PC-9 (cell line): ENCODE measurements around the gene TLE1. TPM values are rescaled to one million over a fixed set of nuclear protein-coding genes. Genes with fewer than 3 reads are reported as not detected.
"Not testable (repeated sequence)": the region's sequence is repeated elsewhere in the genome, so short reads cannot be mapped to it uniquely, and the experiment has no call there.

ENCODE experiments used
- Bru-seq: library from RNA; stranded (reverse); fragments of 400-500 nt; gene quantifications from one replicate; lab custom pipeline; 2021; lab: Mats Ljungman, UMichigan
- BruChase-seq, 2 experiments: library from RNA; stranded (reverse); fragments of 400-500 nt; gene quantifications; one replicate each; lab custom pipeline; 2021; lab: Mats Ljungman, UMichigan
- BruUV-seq: library from RNA; stranded (reverse); fragments of 400-500 nt; replicated peaks from 2 replicates; lab custom pipeline; 2021; lab: Mats Ljungman, UMichigan
- CTCF ChIA-PET: fragments of 300-600 bp; sonication (Branson Sonifier 250); formaldehyde crosslinking; loops from one replicate; lab custom pipeline; 2022; ENCODE audit warnings: antibody characterized with exemption; lab: Charles Lee
- POLR2A ChIA-PET: fragments of 300-600 bp; sonication (Branson Sonifier 250); formaldehyde crosslinking; loops from one replicate; lab custom pipeline; 2022; ENCODE audit warnings: antibody characterized with exemption; ENCODE audit not compliant: unreplicated experiment; lab: Charles Lee
- DNase-seq, 2 experiments: peaks; one replicate each; pipeline versions ENCODE4 v3.0.0 to v3.0.0-alpha.2; 2015 to 2022; ENCODE audit warnings: mixed read lengths in 1 of 2
- H2AFZ ChIP-seq: fragments of 200-600 bp; sonication (generic); 2 replicates; pipeline ENCODE4 v1.8.1; 2017; ENCODE audit warnings: antibody characterized with exemption
- H3F3A ChIP-seq: fragments of 200-600 bp; sonication (generic); 2 replicates; pipeline ENCODE4 v1.8.1; 2017; ENCODE audit warnings: antibody characterized with exemption, mild to moderate bottlenecking, low read depth; ENCODE audit not compliant: insufficient read depth
- H3K27ac ChIP-seq: fragments of 200-600 bp; sonication (generic); 2 replicates; pipeline ENCODE4 v1.6.1; 2016; ENCODE audit warnings: mixed run types
- H3K27me3 ChIP-seq: fragments of 200-600 bp; sonication (generic); 2 replicates; pipeline ENCODE4 v1.6.1; 2016; ENCODE audit warnings: low read depth, mixed run types; ENCODE audit not compliant: insufficient read depth
- H3K36me3 ChIP-seq: fragments of 200-600 bp; sonication (generic); 2 replicates; pipeline ENCODE4 v1.6.1; 2016; ENCODE audit warnings: low read depth, mixed run types
- H3K4me1 ChIP-seq: fragments of 200-600 bp; sonication (generic); replicated peaks from 2 replicates; pipeline ENCODE4 v1.6.1; 2016; ENCODE audit warnings: mixed run types; ENCODE audit not compliant: insufficient read depth
- H3K4me2 ChIP-seq: fragments of 200-600 bp; sonication (generic); 2 replicates; pipeline ENCODE4 v1.6.1; 2017; ENCODE audit warnings: mixed run types
- H3K4me3 ChIP-seq: fragments of 200-600 bp; sonication (generic); 2 replicates; pipeline ENCODE4 v1.6.1; 2016; ENCODE audit warnings: mixed run types
- H3K79me2 ChIP-seq: fragments of 200-600 bp; sonication (generic); 2 replicates; pipeline ENCODE4 v1.6.1; 2017; ENCODE audit warnings: low read depth, mixed run types
- H3K9me2 ChIP-seq: fragments of 200-600 bp; sonication (generic); 2 replicates; pipeline ENCODE4 v1.8.1; 2017; ENCODE audit warnings: mild to moderate bottlenecking; ENCODE audit not compliant: insufficient read depth
- H3K9me3 ChIP-seq: fragments of 200-600 bp; sonication (generic); 2 replicates; pipeline ENCODE4 v1.8.1; 2016; ENCODE audit warnings: low read depth; ENCODE audit not compliant: insufficient read depth
- H4K20me1 ChIP-seq: fragments of 200-600 bp; sonication (generic); 2 replicates; pipeline ENCODE4 v1.8.1; 2017; ENCODE audit not compliant: insufficient read depth
- CTCF ChIP-seq: fragments of 200-600 bp; sonication (generic); conservative IDR thresholded peaks from 2 replicates; pipeline ENCODE4 v1.6.1; 2017; ENCODE audit warnings: mixed run types, antibody characterized with exemption, mild to moderate bottlenecking, moderate library complexity
- EZH2 ChIP-seq: fragments of 200-600 bp; sonication (generic); IDR thresholded peaks from 2 replicates; pipeline ENCODE4 v1.8.0; 2017; ENCODE audit warnings: antibody characterized with exemption, low read depth
- intact Hi-C: fragments of 100-400 bp; cut with micrococcal nuclease; formaldehyde crosslinking; loops from one replicate; pipeline ENCODE4 v1.10.0; 2022; ENCODE audit not compliant: unreplicated experiment
- long read RNA-seq: library from polyadenylated mRNA; stranded (forward); transcript quantifications from one replicate; pipeline ENCODE4 v2.0.0, GENCODE V29; 2022
- total RNA-seq: library from RNA; stranded (reverse); gene quantifications from 2 replicates; pipeline ENCODE4 v1.2.3, GENCODE V29; 2021

The TLE1 gene
- total RNA-seq (69.9 and 80.9 TPM in 2 replicates), Bru-seq, nascent RNA (percentile 97 among the genes with signal in this experiment), BruChase-seq, experiment 1, labeled RNA remaining after a 2-hour chase (percentile 93 among the genes with signal in this experiment), BruChase-seq, experiment 2, labeled RNA remaining after a 6-hour chase (percentile 81 among the genes with signal in this experiment)
- long read RNA-seq, partial matches to known transcripts: 104 of 212 reads
- long read RNA-seq, other reads (novel, unspliced or antisense): 107 of 212 reads

GRCh38 chr9:81689343-81690175 is at the start of gene TLE1:
Gene TLE1, minus strand, starts transcription at chr9:81689547. Its CDS starts 1,307 bp downstream, at chr9:81688240.
- Histone ChIP-seq H3K4me2 (peak within 1 kb of the TSS; percentile 98), H3K27me3 (no peaks in the 10 kb centered on the region), H3K4me1 (peaks cover 34% of the 10 kb centered on the region), H3K4me3 (peak within 1 kb of the TSS; percentile 84), H3K9me2 (no peaks in the 10 kb centered on the region), H2AFZ (peak within 1 kb of the TSS; percentile 76), H3K36me3 (peaks cover 11% of the 10 kb centered on the region), H4K20me1 (peaks cover 24% of the 10 kb centered on the region), H3K9me3 (no peaks in the 10 kb centered on the region), H3F3A (peaks cover 25% of the 10 kb centered on the region), H3K27ac (peak within 1 kb of the TSS; percentile 91), H3K79me2 (peaks cover 46% of the 10 kb centered on the region)
- ChIA-PET CTCF (interaction anchor here (0.7 kb wide), 1 partner anchor 129 kb away, joined by 3 read pairs; no protein-coding TSS in a partner anchor), POLR2A (interaction anchor here (0.6 to 1.5 kb wide), 10 partner anchors 19 to 384 kb away, joined by 4 to 17 read pairs (median 4); no protein-coding TSS in a partner anchor)
- intact Hi-C loops: loop anchor here (1.0 to 10.0 kb wide), 10 partner anchors 48 to 1515 kb away; no protein-coding TSS in a partner anchor
- TF ChIP-seq CTCF (no peak), EZH2 (no peak)
- DNase-seq: peak; percentile 98 to 100
- no TSS peak for BruUV-seq

GRCh38 chr9:81737871-81738507 is 48.6 kb upstream of the TLE1 start:
- Histone ChIP-seq H3K4me3 (no peak overlapping the region), H3K9me3 (peaks cover 6% of the 10 kb centered on the region; the same call in 1 of the 2 replicates), H4K20me1 (no peaks in the 10 kb centered on the region), H3K4me2 (peak overlapping the region; percentile 62), H3K27ac (peak overlapping the region; percentile 97), H3K4me1 (peaks cover 39% of the 10 kb centered on the region), H3K27me3 (no peaks in the 10 kb centered on the region), H2AFZ (peak overlapping the region; percentile 69), H3K36me3 (no peaks in the 10 kb centered on the region), H3K9me2 (no peaks in the 10 kb centered on the region), H3F3A (peaks cover 28% of the 10 kb centered on the region), H3K79me2 (no peaks in the 10 kb centered on the region)
- POLR2A ChIA-PET: interaction anchor here (0.6 to 0.9 kb wide), 4 partner anchors 26 to 869 kb away, joined by 3 to 20 read pairs (median 4); no protein-coding TSS in a partner anchor
- BruUV-seq: TSS peak; percentile 89
- intact Hi-C loops: loop anchor here (1.0 kb wide), 3 partner anchors 49 to 104 kb away; partner anchors contain the start of gene TLE1
- TF ChIP-seq EZH2 (no peak), CTCF (no peak)
- CTCF ChIA-PET: interaction anchor here (1.9 kb wide), 1 partner anchor 108 kb away, joined by 4 read pairs; no protein-coding TSS in a partner anchor
- DNase-seq: peak; percentile 76 to 97

GRCh38 chr9:81730498-81730897 is 41.2 kb upstream of the TLE1 start:
- H3K36me3 ChIP-seq, BruUV-seq, H3K27ac ChIP-seq, H4K20me1 ChIP-seq, H3K4me1 ChIP-seq, intact Hi-C loops, POLR2A ChIA-PET, H3K4me3 ChIP-seq, H2AFZ ChIP-seq, H3K9me2 ChIP-seq, H3K9me3 ChIP-seq, H3K27me3 ChIP-seq, H3K4me2 ChIP-seq, H3F3A ChIP-seq, H3K79me2 ChIP-seq, DNase-seq: not testable (repeated sequence)
- CTCF ChIA-PET: interaction anchor here (0.7 kb wide), 1 partner anchor 830 kb away, joined by 8 read pairs; no protein-coding TSS in a partner anchor
